Middle frontal gyrus (tissue), 1 donor: ENCODE data around the gene PRKAA1.

Source experiments
- DNase-seq: peaks from one replicate; pipeline ENCODE4 v3.0.0-alpha.2; 2015; ENCODE audit warnings: low spot score; ENCODE audit errors: extremely low spot score

Gene PRKAA1

GRCh38 chr5:40798012-40798800, at the start of gene PRKAA1:
Gene PRKAA1, minus strand, starts transcription at chr5:40798374. Its CDS starts 185 bp downstream, at chr5:40798189.
- DNase-seq = peak; percentile 71

DNA sequence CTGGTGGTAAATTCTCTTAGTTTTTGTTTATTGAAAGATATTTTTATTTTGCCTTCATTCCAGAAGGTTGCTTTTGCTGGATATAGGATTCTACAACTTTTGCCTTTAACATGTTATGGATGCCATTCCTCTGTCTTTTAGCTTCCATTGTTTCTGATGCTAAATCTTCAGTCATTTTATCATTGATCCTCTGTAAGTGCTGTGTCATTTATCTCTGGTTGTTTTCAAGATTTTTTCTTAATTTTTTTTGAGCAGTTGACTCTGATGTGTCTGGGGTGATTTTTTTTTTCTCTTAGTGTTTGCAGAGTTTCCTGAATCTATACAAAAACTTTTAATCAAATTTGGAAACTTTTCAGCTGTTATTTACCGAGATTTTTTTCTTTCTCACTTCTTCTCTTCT, 49.4 kb upstream of the PRKAA1 start:
- no peak for DNase-seq

DNA sequence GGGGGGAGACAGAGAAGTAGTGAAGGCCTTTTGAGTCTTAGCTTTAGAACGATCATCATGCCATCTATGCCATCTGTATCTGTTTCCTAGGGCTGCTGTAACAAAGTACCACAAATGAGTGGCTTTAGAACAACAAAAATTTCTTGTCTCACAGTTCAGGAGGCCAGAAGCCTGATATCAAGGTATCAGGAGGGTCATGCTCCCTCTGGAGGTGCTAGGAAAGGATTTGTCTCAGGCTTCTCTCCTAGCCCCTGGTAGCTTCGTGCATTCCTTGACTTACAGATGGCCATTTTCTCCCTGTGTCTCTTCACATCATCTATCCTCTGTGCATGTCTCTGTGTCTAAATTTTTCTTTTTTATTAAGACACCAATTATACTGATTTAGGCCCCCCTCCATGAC, 48.2 kb upstream of the PRKAA1 start:
- no peak for DNase-seq

DNA sequence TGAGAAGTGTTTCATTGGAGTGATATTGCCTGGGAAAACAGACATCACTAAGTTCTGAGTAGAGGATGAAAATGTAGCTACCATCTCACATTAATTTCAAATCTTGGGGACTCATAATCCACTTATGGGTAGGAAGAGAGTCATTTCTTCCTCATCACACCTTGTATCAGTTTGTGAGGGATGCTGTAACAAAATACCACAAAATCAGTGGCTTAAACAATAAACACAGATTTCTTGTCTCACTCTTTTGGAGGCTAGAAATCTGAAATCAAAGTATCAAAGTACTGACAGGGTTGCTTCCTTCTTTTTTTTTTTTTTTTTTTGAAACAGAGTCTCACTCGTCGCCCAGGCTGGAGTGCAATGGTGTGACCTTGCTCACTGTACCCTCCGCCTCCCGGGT, 46.4 kb upstream of the PRKAA1 start:
- DNase-seq = no peak

DNA sequence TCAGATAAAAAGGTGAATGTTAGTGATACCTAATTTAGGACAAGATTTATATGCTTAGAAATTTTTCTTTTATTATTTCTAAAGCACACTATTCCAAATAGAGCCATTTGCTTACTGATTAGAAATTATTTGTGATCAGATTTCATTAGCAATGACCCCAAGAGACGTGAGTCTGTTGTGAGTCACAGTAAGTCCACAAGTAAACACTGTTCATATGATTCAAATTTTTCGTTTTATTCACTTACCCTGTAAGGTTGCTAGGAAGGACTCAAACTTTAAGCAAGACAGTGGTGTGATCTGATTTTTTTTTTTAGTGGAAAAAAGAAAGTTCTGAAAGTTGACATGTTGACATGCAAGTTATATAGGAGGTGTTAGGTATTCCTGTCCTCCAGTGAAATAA, 44.2 kb upstream of the PRKAA1 start:
- DNase-seq = no peak

GRCh38 chr5:40841068-40841805, 43.1 kb upstream of the PRKAA1 start, which contains the start of gene CARD6:
Gene CARD6, plus strand, starts transcription at chr5:40841367. Its CDS starts 16 bp downstream, at chr5:40841383.
- no peak for DNase-seq

DNA sequence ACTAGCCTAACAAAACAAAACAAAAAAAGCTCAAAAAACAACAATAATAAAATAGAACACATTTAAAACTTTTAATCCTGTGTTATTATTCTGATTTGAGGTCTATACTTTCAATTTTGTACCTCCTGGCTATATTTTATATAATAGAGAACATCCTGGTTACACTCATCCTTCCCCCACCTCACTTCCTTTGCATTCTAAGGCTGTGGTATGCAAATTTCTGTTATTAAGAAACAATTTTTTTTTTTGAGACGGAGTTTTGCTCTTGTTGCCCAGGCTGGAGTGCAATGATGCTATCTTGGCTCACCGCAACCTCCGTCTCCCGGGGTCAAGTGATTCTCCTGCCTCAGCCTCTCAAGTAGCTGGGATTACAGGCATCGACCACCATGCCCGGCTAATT, 39.9 kb upstream of the PRKAA1 start:
- DNase-seq = no peak

DNA sequence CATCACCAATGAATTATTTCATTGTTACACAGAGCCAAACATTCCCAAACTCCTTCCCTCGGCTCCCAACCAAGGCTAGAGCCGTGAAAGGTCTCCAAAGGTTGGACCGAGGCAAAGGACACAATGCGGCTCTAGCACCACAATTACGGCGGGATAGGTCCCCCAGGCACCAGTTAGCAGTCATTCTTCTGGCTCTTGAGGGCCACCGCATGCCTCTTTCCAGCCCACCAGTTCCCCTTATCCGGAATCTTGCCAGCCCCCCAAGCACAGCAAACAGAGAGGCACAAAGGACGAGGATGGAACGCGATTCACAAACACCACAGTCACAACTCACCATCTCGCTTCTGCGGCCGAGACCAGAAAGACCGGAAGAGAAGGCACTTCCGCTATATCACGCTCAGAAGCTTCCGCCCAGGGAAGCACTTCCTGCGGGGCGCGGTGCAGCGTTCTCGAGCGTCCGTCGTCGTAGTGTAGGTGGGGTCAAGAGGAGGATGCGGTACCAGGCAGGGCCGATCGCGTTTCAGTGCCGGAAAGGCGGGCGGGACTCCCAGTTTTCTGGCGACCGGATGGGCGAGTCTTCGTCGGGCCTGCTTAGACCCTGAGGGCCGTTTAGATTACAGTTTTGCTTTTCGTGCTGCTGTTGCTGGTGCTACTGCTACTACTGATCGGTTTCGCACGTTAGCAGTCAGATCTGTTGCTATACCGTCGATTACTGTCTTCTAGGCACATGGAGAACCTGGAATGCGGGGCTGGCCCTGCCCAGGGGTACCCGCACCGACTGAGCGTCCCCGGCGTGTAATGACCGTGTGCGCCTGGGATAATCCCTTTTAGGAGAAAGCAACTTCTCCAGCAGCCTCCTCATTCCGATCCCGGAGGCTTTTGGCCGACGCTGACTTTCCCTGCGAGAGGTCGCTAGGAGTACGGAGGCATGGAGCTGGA, 36.9 kb upstream of the PRKAA1 start, which contains the start of gene RPL37:
Gene RPL37 (minus strand): TSS at position 374 of the 939 bp plus-strand sequence. CDS start 37 bp downstream, at position 337.
- peak; percentile 97 for DNase-seq

GRCh38 chr5:40834391-40834848, 36.2 kb upstream of the PRKAA1 start:
- DNase-seq = no peak

DNA sequence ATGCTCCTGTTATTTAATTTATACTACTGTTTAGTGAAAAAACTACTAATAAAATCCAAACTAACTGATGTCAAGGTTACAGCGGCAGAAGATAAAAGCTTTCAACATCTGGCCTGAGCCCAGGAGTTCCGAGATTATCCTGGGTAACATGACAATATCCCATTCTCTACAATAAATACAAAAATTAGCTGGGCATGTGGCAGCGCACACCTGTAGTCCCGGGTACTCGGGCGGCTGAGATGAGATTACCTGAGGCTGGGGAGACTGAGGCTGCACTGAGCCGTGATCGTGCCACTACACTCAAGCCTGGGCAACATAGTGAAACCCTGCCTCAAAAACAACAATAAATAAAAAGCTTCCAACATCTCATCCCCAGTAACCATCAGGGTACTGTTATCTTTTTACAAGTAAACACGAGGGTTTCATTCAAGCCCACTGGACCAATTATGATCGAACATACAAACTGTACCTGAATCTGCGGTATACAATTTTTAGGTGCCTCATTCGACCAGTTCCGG, 35.6 kb upstream of the PRKAA1 start:
- no peak for DNase-seq

DNA sequence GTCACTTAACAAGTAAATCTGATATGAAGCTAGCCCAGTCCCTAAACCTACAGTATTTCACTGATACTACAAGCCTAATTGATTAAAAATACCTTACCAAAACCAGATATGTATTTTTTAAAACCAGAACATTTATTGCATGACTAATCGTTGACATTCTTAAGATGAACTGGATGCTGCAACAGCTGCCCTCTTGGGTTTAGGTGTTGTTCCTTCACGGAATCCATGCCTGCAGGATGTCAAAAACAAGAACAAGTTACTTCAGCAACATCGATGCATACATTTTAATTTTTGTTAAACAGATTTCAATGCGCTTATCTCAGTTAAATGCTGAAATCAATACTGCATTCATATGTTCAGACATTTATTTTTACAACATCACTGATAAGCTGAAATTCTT, 34.2 kb upstream of the PRKAA1 start:
- DNase-seq = no peak

DNA sequence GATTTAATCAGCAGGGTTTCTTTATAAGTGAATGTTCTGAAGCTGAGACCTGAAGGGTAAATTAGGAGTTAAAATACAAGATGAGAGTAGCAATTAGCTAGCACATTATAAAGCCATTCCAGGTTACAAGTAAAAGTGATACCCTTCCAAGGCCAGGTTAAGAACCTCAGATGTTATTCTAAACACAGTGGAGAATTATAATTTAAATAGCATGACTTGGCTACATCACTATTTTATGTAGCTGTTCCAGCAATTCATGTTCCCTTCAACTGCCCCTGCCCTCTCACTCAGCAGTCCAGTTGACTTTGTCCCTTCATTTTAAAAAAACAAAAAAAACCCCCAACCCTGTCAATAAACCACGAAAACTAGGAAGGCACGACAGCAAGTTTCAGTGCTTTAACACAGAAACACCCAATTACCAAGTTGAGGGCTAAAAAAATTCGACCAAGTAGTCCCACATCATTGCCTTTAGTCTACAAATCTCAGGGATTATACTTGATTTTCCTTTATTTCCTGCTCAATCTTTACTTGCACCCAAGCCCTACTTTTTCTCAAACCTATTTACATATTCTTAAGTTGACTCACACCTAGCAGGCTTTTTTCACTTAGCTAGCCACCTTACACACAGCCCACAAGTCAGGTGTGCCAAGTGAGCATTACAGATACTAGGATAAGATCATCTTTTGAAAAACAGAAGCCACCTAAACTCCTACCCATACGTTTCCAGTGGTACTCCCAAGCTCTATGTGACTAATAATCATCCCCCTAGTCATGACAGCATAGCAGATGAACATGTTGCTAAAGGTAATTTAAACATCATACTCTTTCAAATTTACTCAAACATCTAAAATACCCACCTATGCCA, 33.4 kb upstream of the PRKAA1 start:
- DNase-seq = no peak

DNA sequence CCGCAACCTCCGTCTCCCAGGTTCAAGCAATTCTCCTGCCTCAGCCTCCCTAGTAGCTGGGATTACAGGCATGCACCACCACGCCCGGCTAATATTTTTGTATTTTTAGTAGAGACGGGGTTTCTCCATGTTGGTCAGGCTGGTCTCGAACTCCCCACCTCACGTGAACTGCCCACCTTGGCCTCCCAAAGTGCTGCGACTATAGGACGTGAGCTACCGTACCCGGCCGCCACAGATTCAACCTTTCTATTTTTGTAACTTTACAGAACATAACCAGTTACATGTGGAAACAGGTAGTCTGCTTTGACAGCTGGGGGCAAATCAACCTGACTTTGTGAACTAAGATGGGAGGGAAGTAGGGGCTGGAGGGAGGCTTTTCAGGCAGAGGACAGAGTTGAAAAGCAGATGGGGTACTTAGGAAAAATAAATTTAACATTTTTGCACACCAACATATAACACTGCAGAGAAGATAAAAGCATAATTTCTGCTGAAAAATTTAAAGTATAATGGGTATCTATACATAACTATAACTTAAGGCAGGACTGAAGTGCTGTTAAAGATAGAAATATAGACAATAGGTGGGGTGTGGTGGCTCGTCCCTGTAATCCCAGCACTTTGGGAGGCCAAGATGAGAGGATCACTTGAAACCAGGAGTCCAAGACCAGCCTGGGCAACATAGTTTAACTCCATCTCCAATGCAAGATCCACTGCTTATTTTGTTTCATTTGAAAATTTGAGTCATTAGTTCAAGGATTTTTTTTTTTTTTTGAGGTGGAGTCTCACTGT, 31.8 kb upstream of the PRKAA1 start:
- DNase-seq = no peak

- no peak for DNase-seq
These were observed 30.8 kb upstream of the PRKAA1 start for GRCh38 chr5:40828690-40829661.

DNA sequence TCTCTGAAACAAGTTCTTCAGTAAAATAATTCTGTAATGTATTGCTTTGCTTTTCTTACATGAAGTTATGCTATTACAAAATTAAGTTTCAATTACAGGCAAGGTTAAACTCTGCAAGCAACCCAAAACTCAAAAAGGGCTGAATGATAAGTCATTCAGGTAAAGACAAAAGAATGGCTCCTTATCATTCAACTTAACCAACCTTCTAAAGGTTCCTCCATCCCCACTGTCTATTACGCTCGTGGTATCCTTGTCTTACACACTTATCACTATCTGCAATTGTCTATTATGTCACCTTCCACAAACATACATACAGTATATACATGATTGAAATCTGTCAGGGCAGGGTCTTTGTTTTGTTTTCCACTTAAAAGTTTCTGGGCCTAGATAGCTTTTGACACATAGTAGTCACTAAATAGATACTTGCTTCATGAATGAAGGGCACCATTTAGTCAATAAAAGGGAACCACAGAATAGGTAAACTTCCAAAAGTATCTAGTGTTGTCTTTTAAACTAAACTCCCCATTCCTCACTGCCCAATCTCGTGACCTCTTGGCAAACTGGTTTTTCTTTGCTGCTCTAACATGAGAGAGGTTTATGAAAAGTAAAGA, 30.0 kb upstream of the PRKAA1 start:
- DNase-seq = no peak

GRCh38 chr5:40827188-40827977, 29.2 kb upstream of the PRKAA1 start:
- no peak for DNase-seq
